ENCODE data around the gene ALKBH4. TPM values are rescaled to one million over a fixed set of nuclear protein-coding genes. Genes with fewer than 3 reads are reported as not detected.
A peak's percentile ranks its signal among the peaks of the same experiment; 100 is the strongest.
"Not testable (repeated sequence)": the region's sequence is repeated elsewhere in the genome, so short reads cannot be mapped to it uniquely, and the experiment has no call there.

Gene ALKBH4
- total RNA-seq, 1 experiment from 2014 or later = 3.7 TPM

- H3K36me3 ChIP-seq (ENCODE audit: insufficient read depth, low read length); H3K4me3 ChIP-seq (ENCODE audit: low read length); H3K4me2 ChIP-seq (ENCODE audit: low read depth, low read length, poor library complexity, severe bottlenecking); H2AFZ ChIP-seq (ENCODE audit: low read length); H3K9me3 ChIP-seq (ENCODE audit: low read length); H3K9ac ChIP-seq (ENCODE audit: low read length); H3K9me2 ChIP-seq (replicated peaks; ENCODE audit: insufficient read depth, low read length); H3K27me3 ChIP-seq (ENCODE audit: low read length); DNase-seq; H3K4me1 ChIP-seq (ENCODE audit: low read length); H3K27ac ChIP-seq (ENCODE audit: low read length); H3K79me2 ChIP-seq (ENCODE audit: low read length); H4K20me1 ChIP-seq (ENCODE audit: insufficient read depth, low read depth, low read length): not testable (repeated sequence)
Measured at GRCh38 chr7:102481962-102482361, 17.3 kb upstream of the ALKBH4 start.

GRCh38 chr7:102479982-102480637 lies 15.4 kb upstream of the ALKBH4 start:
- H2AFZ ChIP-seq (ENCODE audit: low read length); H3K9me2 ChIP-seq (replicated peaks; ENCODE audit: insufficient read depth, low read length); H3K4me1 ChIP-seq (ENCODE audit: low read length); H3K79me2 ChIP-seq (ENCODE audit: low read length); H3K4me2 ChIP-seq (ENCODE audit: low read depth, low read length, poor library complexity, severe bottlenecking); H4K20me1 ChIP-seq (ENCODE audit: insufficient read depth, low read depth, low read length); H3K9ac ChIP-seq (ENCODE audit: low read length); H3K9me3 ChIP-seq (ENCODE audit: low read length); H3K4me3 ChIP-seq (ENCODE audit: low read length); H3K27me3 ChIP-seq (ENCODE audit: low read length); H3K27ac ChIP-seq (ENCODE audit: low read length); DNase-seq; H3K36me3 ChIP-seq (ENCODE audit: insufficient read depth, low read length): not testable (repeated sequence)

- not testable (repeated sequence) for H3K9me2 ChIP-seq (replicated peaks; ENCODE audit: insufficient read depth, low read length); H4K20me1 ChIP-seq (ENCODE audit: insufficient read depth, low read depth, low read length); H3K4me1 ChIP-seq (ENCODE audit: low read length); H3K79me2 ChIP-seq (ENCODE audit: low read length); H3K4me3 ChIP-seq (ENCODE audit: low read length); H3K4me2 ChIP-seq (ENCODE audit: low read depth, low read length, poor library complexity, severe bottlenecking); H3K9me3 ChIP-seq (ENCODE audit: low read length); H3K9ac ChIP-seq (ENCODE audit: low read length); DNase-seq; H3K27ac ChIP-seq (ENCODE audit: low read length); H2AFZ ChIP-seq (ENCODE audit: low read length); H3K27me3 ChIP-seq (ENCODE audit: low read length); H3K36me3 ChIP-seq (ENCODE audit: insufficient read depth, low read length)
Measured at GRCh38 chr7:102479209-102479584, 14.5 kb upstream of the ALKBH4 start.

GRCh38 chr7:102478314-102479208 lies 13.9 kb upstream of the ALKBH4 start, which contains the start of gene POLR2J:
TSS of gene POLR2J (minus strand) at chr7:102478922. CDS start at chr7:102478860, 62 bp downstream.
- not testable (repeated sequence) for H3K4me1 ChIP-seq (ENCODE audit: low read length); H3K36me3 ChIP-seq (ENCODE audit: insufficient read depth, low read length); H3K27me3 ChIP-seq (ENCODE audit: low read length); H2AFZ ChIP-seq (ENCODE audit: low read length); H3K79me2 ChIP-seq (ENCODE audit: low read length); H3K9me3 ChIP-seq (ENCODE audit: low read length); H4K20me1 ChIP-seq (ENCODE audit: insufficient read depth, low read depth, low read length); H3K9me2 ChIP-seq (replicated peaks; ENCODE audit: insufficient read depth, low read length); H3K27ac ChIP-seq (ENCODE audit: low read length)
- peak within 1 kb of the TSS; percentile 51 for H3K4me2 ChIP-seq (ENCODE audit: low read depth, low read length, poor library complexity, severe bottlenecking)
- peak within 1 kb of the TSS; percentile 62; the same call in 1 of the 2 replicates for H3K4me3 ChIP-seq (ENCODE audit: low read length)
- DNase-seq = peak; percentile 94
- peak within 1 kb of the TSS; percentile 58 for H3K9ac ChIP-seq (ENCODE audit: low read length)

GRCh38 chr7:102474736-102475435 lies 10.2 kb upstream of the ALKBH4 start:
- not testable (repeated sequence) for H3K4me2 ChIP-seq (ENCODE audit: low read depth, low read length, poor library complexity, severe bottlenecking); H3K4me1 ChIP-seq (ENCODE audit: low read length); DNase-seq

GRCh38 chr7:102474116-102474515 lies 9.5 kb upstream of the ALKBH4 start:
- H3K79me2 ChIP-seq (ENCODE audit: low read length); H3K4me3 ChIP-seq (ENCODE audit: low read length); DNase-seq: not testable (repeated sequence)

More at GRCh38 chr7:102474736-102475435, 10.2 kb upstream of the ALKBH4 start:
- not testable (repeated sequence) for H3K36me3 ChIP-seq (ENCODE audit: insufficient read depth, low read length); H4K20me1 ChIP-seq (ENCODE audit: insufficient read depth, low read depth, low read length); H3K9ac ChIP-seq (ENCODE audit: low read length); H3K79me2 ChIP-seq (ENCODE audit: low read length); H3K9me3 ChIP-seq (ENCODE audit: low read length); H3K27me3 ChIP-seq (ENCODE audit: low read length); H3K9me2 ChIP-seq (replicated peaks; ENCODE audit: insufficient read depth, low read length); H3K4me3 ChIP-seq (ENCODE audit: low read length); H2AFZ ChIP-seq (ENCODE audit: low read length); H3K27ac ChIP-seq (ENCODE audit: low read length)

GRCh38 chr7:102473271-102473991 lies 8.8 kb upstream of the ALKBH4 start:
- peaks cover 4% of the 10 kb centered on the region for H3K79me2 ChIP-seq (ENCODE audit: low read length)
- 0 out of 2 replicates have a peak, but pooled peaks cover 3% of the 10 kb centered on the region for H3K36me3 ChIP-seq (ENCODE audit: insufficient read depth, low read length)
- no peak overlapping the region for H3K9ac ChIP-seq (ENCODE audit: low read length)
- DNase-seq = no peak
- H3K9me3 ChIP-seq (ENCODE audit: low read length) = no peaks in the 10 kb centered on the region
- no peak overlapping the region for H3K27ac ChIP-seq (ENCODE audit: low read length)
- peaks cover 5% of the 10 kb centered on the region for H3K4me1 ChIP-seq (ENCODE audit: low read length)
- no peak overlapping the region for H3K4me3 ChIP-seq (ENCODE audit: low read length)
- H3K27me3 ChIP-seq (ENCODE audit: low read length) = no peaks in the 10 kb centered on the region
- H3K9me2 ChIP-seq (replicated peaks; ENCODE audit: insufficient read depth, low read length) = no peaks in the 10 kb centered on the region
- H3K4me2 ChIP-seq (ENCODE audit: low read depth, low read length, poor library complexity, severe bottlenecking) = no peak overlapping the region
- no peak overlapping the region for H2AFZ ChIP-seq (ENCODE audit: low read length)
- H4K20me1 ChIP-seq (ENCODE audit: insufficient read depth, low read depth, low read length) = no peaks in the 10 kb centered on the region; the same call in 1 of the 2 replicates

More at GRCh38 chr7:102474116-102474515, 9.5 kb upstream of the ALKBH4 start:
- not testable (repeated sequence) for H3K36me3 ChIP-seq (ENCODE audit: insufficient read depth, low read length); H2AFZ ChIP-seq (ENCODE audit: low read length); H4K20me1 ChIP-seq (ENCODE audit: insufficient read depth, low read depth, low read length); H3K27me3 ChIP-seq (ENCODE audit: low read length); H3K27ac ChIP-seq (ENCODE audit: low read length); H3K4me2 ChIP-seq (ENCODE audit: low read depth, low read length, poor library complexity, severe bottlenecking); H3K9me3 ChIP-seq (ENCODE audit: low read length); H3K9ac ChIP-seq (ENCODE audit: low read length); H3K4me1 ChIP-seq (ENCODE audit: low read length); H3K9me2 ChIP-seq (replicated peaks; ENCODE audit: insufficient read depth, low read length)

Data from Karpas-422 (cell line).